HCT116 (cell line): ENCODE results near the gene SPON1. TPM values are rescaled to one million over a fixed set of nuclear protein-coding genes. Genes with fewer than 3 reads are reported as not detected.

ENCODE experiments used
- ATAC-seq: fragments of 200-7000 bp; cut with Tn5 transposase; 2 replicates; pipeline ENCODE4 v1.9.1; 2020; ENCODE audit warnings: mild to moderate bottlenecking, moderate library complexity
- BruUV-seq: library from RNA; stranded (reverse); fragments of 400-500 nt; replicated peaks from 2 replicates; lab custom pipeline; 2021; lab: Mats Ljungman, UMichigan
- CTCF ChIA-PET: fragments of 300-600 bp; sonication (Branson Sonifier 250); formaldehyde crosslinking; loops from one replicate; lab custom pipeline; 2021; ENCODE audit warnings: antibody characterized with exemption; lab: Charles Lee
- POLR2A ChIA-PET: fragments of 300-600, 350-600 bp; sonication (Branson Sonifier 250); formaldehyde crosslinking; loops from one replicate; lab custom pipeline; 2021; ENCODE audit warnings: antibody characterized with exemption; lab: Charles Lee
- RAD21 ChIA-PET, 2 experiments: fragments of 300-600 bp; sonication (Branson Sonifier 250); formaldehyde crosslinking; loops; one replicate each; lab custom pipeline; 2023; ENCODE audit warnings: low total read pairs in 2 of 2; ENCODE audit not compliant: uncharacterized antibody in 2 of 2, unreplicated experiment in 2 of 2, low non-redundant PET in 1 of 2; lab: Charles Lee
- DNase-seq: peaks from one replicate; pipeline ENCODE4 v3.0.0-alpha.2; 2010; ENCODE audit warnings: low read depth, low spot score
- H2AFZ ChIP-seq: fragments of 200-600 bp; shearing (Covaris generic), sonication (generic); 2 replicates; pipeline ENCODE4 v1.6.1; 2017; ENCODE audit warnings: low read depth, mixed run types, mixed read lengths, antibody characterized with exemption, low read length; ENCODE audit not compliant: poor library complexity, severe bottlenecking
- H3K27ac ChIP-seq: 2 replicates; pipeline ENCODE4 v1.5.1; 2012; ENCODE audit warnings: low read depth, low read length
- H3K27me3 ChIP-seq: fragments of 200-600 bp; sonication (generic); 2 replicates; pipeline ENCODE4 v1.6.1; 2016; ENCODE audit warnings: mixed run types, low read length, mixed read lengths; ENCODE audit not compliant: insufficient read depth
- H3K36me3 ChIP-seq, 2 experiments: fragments of 200-500 bp in 1 of 2; fragments of 200-600 bp in 1 of 2; sonication (Bioruptor generic) in 1 of 2; sonication (generic) in 1 of 2; 2 replicates each; pipeline versions ENCODE4 v1.5.1 to v1.6.1; 2014 to 2016; ENCODE audit warnings: low read length in 2 of 2, inconsistent platforms in 1 of 2, mixed read lengths in 1 of 2, mixed run types in 1 of 2; ENCODE audit not compliant: insufficient read depth in 2 of 2, control insufficient read depth in 1 of 2
- H3K4me1 ChIP-seq, 2 experiments: fragments of 200-600 bp in 1 of 2; sonication (generic) in 1 of 2; 2 replicates each; pipeline versions ENCODE4 v1.5.1 to v1.6.1; 2012 to 2017; ENCODE audit warnings: low read length in 2 of 2, inconsistent platforms in 1 of 2, mild to moderate bottlenecking in 1 of 2, mixed read lengths in 1 of 2, mixed run types in 1 of 2, moderate library complexity in 1 of 2; ENCODE audit not compliant: insufficient read depth in 2 of 2, control insufficient read depth in 1 of 2
- H3K4me2 ChIP-seq: fragments of 200-600 bp; sonication (generic); 2 replicates; pipeline ENCODE4 v1.6.1; 2017; ENCODE audit warnings: mixed run types, low read length, mixed read lengths
- H3K4me3 ChIP-seq, 2 experiments: fragments of 200-600 bp in 1 of 2; sonication (generic) in 1 of 2; replicated peaks in 1 of 2; 2 replicates each; pipeline ENCODE4 v1.5.1; 2011 to 2016; ENCODE audit warnings: low read length in 2 of 2, control low read depth in 1 of 2, low read depth in 1 of 2, mild to moderate bottlenecking in 1 of 2, mixed read lengths in 1 of 2, mixed run types in 1 of 2
- H3K79me2 ChIP-seq: fragments of 200-600 bp; sonication (generic); 2 replicates; pipeline ENCODE4 v1.6.1; 2017; ENCODE audit warnings: mild to moderate bottlenecking, mixed run types, low read length, moderate library complexity, mixed read lengths; ENCODE audit not compliant: insufficient read depth
- H3K9ac ChIP-seq: fragments of 200-600 bp; sonication (generic); 2 replicates; pipeline ENCODE4 v1.6.1; 2016; ENCODE audit warnings: low read length, mixed read lengths
- H3K9me2 ChIP-seq: fragments of 200-600 bp; sonication (generic), shearing (Covaris generic); 2 replicates; pipeline ENCODE4 v1.6.1; 2017; ENCODE audit warnings: mixed run types, mild to moderate bottlenecking, moderate library complexity; ENCODE audit not compliant: insufficient read depth
- H3K9me3 ChIP-seq, 2 experiments: fragments of 200-500 bp in 1 of 2; fragments of 200-600 bp in 1 of 2; sonication (Bioruptor generic) in 1 of 2; sonication (generic) in 1 of 2; 2 replicates each; pipeline ENCODE4 v1.6.1; 2014 to 2017; ENCODE audit warnings: low read length in 2 of 2, mixed read lengths in 2 of 2, inconsistent platforms in 1 of 2, low read depth in 1 of 2, mild to moderate bottlenecking in 1 of 2, mixed run types in 1 of 2, moderate library complexity in 1 of 2; ENCODE audit not compliant: control insufficient read depth in 1 of 2, insufficient read depth in 1 of 2
- H4K20me1 ChIP-seq: fragments of 200-600 bp; sonication (generic), shearing (Covaris generic); 2 replicates; pipeline ENCODE4 v1.6.1; 2017; ENCODE audit warnings: mixed run types, mild to moderate bottlenecking, moderate library complexity; ENCODE audit not compliant: insufficient read depth
- CTCF ChIP-seq, 3 experiments: fragments of 200-600 bp in 1 of 3; sonication (generic) in 1 of 3; IDR thresholded peaks in 2 of 3; conservative IDR thresholded peaks in 1 of 3; 2 replicates each; pipeline ENCODE4 v1.5.1; 2012 to 2017; ENCODE audit warnings: low read depth in 2 of 3, low read length in 2 of 3, antibody characterized with exemption in 1 of 3, borderline replicate concordance in 1 of 3, control low read depth in 1 of 3, mild to moderate bottlenecking in 1 of 3, mixed read lengths in 1 of 3, mixed run types in 1 of 3, moderate library complexity in 1 of 3; ENCODE audit not compliant: insufficient read depth in 1 of 3
- EGR1 ChIP-seq: IDR thresholded peaks from 2 replicates; pipeline ENCODE4 v1.6.1; 2012; ENCODE audit warnings: low read depth
- ELF1 ChIP-seq: IDR thresholded peaks from 2 replicates; pipeline ENCODE4 v1.6.1; 2012; ENCODE audit warnings: low read depth, borderline replicate concordance
- EZH2 ChIP-seq: fragments of 200-600 bp; sonication (generic); IDR thresholded peaks from 2 replicates; pipeline ENCODE4 v1.6.1; 2017; ENCODE audit warnings: antibody characterized with exemption, mixed run types
- EZH2phosphoT487 ChIP-seq: fragments of 200-600 bp; IDR thresholded peaks from 2 replicates; pipeline ENCODE4 v1.6.1; 2018; ENCODE audit warnings: antibody characterized with exemption, borderline replicate concordance
- FOSL1 ChIP-seq: IDR thresholded peaks from 2 replicates; pipeline ENCODE4 v1.6.1; 2012; ENCODE audit warnings: low read depth
- JUND ChIP-seq: IDR thresholded peaks from 2 replicates; pipeline ENCODE4 v1.6.1; 2012
- POLR2A ChIP-seq: IDR thresholded peaks from 2 replicates; pipeline ENCODE4 v1.7.0; 2011; ENCODE audit warnings: borderline replicate concordance; ENCODE audit not compliant: insufficient read depth, insufficient read length; ENCODE audit errors: extremely low read depth
- POLR2AphosphoS5 ChIP-seq: IDR thresholded peaks from 2 replicates; pipeline ENCODE4 v1.6.1; 2011; ENCODE audit warnings: mild to moderate bottlenecking, low read depth, low read length, moderate library complexity
- SIN3A ChIP-seq: IDR thresholded peaks from 2 replicates; pipeline ENCODE4 v1.6.1; 2012; ENCODE audit warnings: low read depth
- SP1 ChIP-seq: IDR thresholded peaks from 2 replicates; pipeline ENCODE4 v1.6.1; 2012; ENCODE audit warnings: low read depth
- SRF ChIP-seq: IDR thresholded peaks from 2 replicates; pipeline ENCODE4 v1.6.1; 2012; ENCODE audit warnings: low read depth
- TCF7L2 ChIP-seq: IDR thresholded peaks from 2 replicates; pipeline ENCODE4 v1.7.0; 2011; ENCODE audit warnings: borderline replicate concordance, inconsistent platforms; ENCODE audit not compliant: insufficient read depth, insufficient read length; ENCODE audit errors: extremely low read depth
- YY1 ChIP-seq: IDR thresholded peaks from 2 replicates; pipeline ENCODE4 v1.6.1; 2011; ENCODE audit warnings: low read length, low read depth, moderate library complexity, mild to moderate bottlenecking; ENCODE audit not compliant: insufficient replicate concordance; ENCODE audit errors: extremely low read depth
- ZBTB33 ChIP-seq: IDR thresholded peaks from 2 replicates; pipeline ENCODE4 v1.6.1; 2011; ENCODE audit warnings: mild to moderate bottlenecking, low read length, moderate library complexity; ENCODE audit not compliant: insufficient replicate concordance; ENCODE audit errors: extremely low read depth
- intact Hi-C: fragments of 100-400 bp; cut with micrococcal nuclease; formaldehyde crosslinking; loops from 2 replicates; pipeline ENCODE4 v1.10.0; 2022
- total RNA-seq: library from RNA; stranded (reverse); gene quantifications from one replicate; pipeline ENCODE4 v1.2.1, GENCODE V29; 2021; ENCODE audit not compliant: unreplicated experiment

Gene SPON1
- total RNA-seq, 1 experiment from 2014 or later, result 0.17 TPM

- Histone ChIP-seq H3K4me3 (no peak overlapping the region), H3K27ac (no peak overlapping the region), H3K9me2 (no peaks in the 10 kb centered on the region), H3K4me2 (no peak overlapping the region), H3K4me1 (peaks cover 3 to 20% of the 10 kb centered on the region in 2 experiments; a peak in 3 of 4 replicates), H3K36me3 (no peaks in the 10 kb centered on the region), H3K9me3 (no peaks in the 10 kb centered on the region), H2AFZ (no peak overlapping the region), H4K20me1 (no peaks in the 10 kb centered on the region), H3K79me2 (no peaks in the 10 kb centered on the region), H3K9ac (no peak overlapping the region), H3K27me3 (no peaks in the 10 kb centered on the region)
- ChIA-PET POLR2A (interaction anchor here (2.0 kb wide), 1 partner anchor 11 kb away, joined by 6 read pairs; no protein-coding TSS in a partner anchor), CTCF (no interaction called here), RAD21 (no interaction called here)
- TF ChIP-seq POLR2AphosphoS5 (no peak), FOSL1 (no peak), SP1 (no peak), POLR2A (no peak), CTCF (IDR thresholded peaks at IDR 0.05 in 2 of 3, conservative IDR thresholded peaks at IDR 0.05 in 1 of 3; ENCODE audit: borderline replicate concordance in 1 of 3, insufficient read depth in 1 of 3, low read depth in 2 of 3, low read length in 2 of 3) (no peak), EZH2phosphoT487 (no peak), SRF (no peak), YY1 (no peak), TCF7L2 (no peak), ZBTB33 (no peak), EZH2 (no peak), JUND (no peak), SIN3A (no peak), ELF1 (no peak), EGR1 (no peak)
- BruUV-seq, result no TSS peak
- ATAC-seq (no peak), DNase-seq (no peak)
- intact Hi-C loops, result no loop called here
Measured at GRCh38 chr11:13929395-13929891, 33.1 kb upstream of the SPON1 start.
